ENCODE results near the gene USP3.

GRCh38 chr15:63630036-63630751 is 125.8 kb downstream of the USP3 start:
- TF ChIP-seq CTCF (conservative IDR thresholded peaks at IDR 0.05 in 1 of 2, IDR thresholded peaks at IDR 0.05 in 1 of 2; ENCODE audit: low read depth in 1 of 2, low read length in 2 of 2) (no peak), EZH2 (IDR thresholded peaks at IDR 0.05; ENCODE audit: low read length, missing control alignments) (no peak)
